SK-N-SH (cell line): Measurements from ENCODE around the gene COL25A1. TPM values are rescaled to one million over a fixed set of nuclear protein-coding genes. Genes with fewer than 3 reads are reported as not detected.

Source experiments
- CTCF ChIA-PET: fragments of 300-600, 350-600 bp; formaldehyde crosslinking; extraction: SDS; loops from one replicate; lab custom pipeline; 2021; lab: Yijun Ruan, JAX
- POLR2A ChIA-PET: fragments of 350-600 bp; sonication (Branson Sonifier 250); formaldehyde crosslinking; extraction: SDS; loops from one replicate; lab custom pipeline; 2020; ENCODE audit warnings: antibody characterized with exemption, inconsistent platforms; lab: Yijun Ruan, JAX
- DNase-seq: peaks from one replicate; pipeline ENCODE4 v3.0.0; 2012
- H2AFZ ChIP-seq: fragments of 200-600 bp; sonication (generic); 2 replicates; pipeline ENCODE4 v1.8.1; 2016; ENCODE audit warnings: antibody characterized with exemption, mild to moderate bottlenecking, low read depth
- H3F3A ChIP-seq: fragments of 200-600 bp; sonication (generic); replicated peaks from 2 replicates; pipeline ENCODE3; 2016; ENCODE audit warnings: antibody characterized with exemption, mild to moderate bottlenecking; ENCODE audit not compliant: insufficient read depth
- H3K27ac ChIP-seq, 2 experiments: fragments of 200-500 bp in 1 of 2; fragments of 200-600 bp in 1 of 2; sonication (Bioruptor generic) in 1 of 2; sonication (generic), shearing (Covaris generic) in 1 of 2; 2 replicates each; pipeline versions ENCODE4 v1.5.1 to v1.6.1; 2014 to 2016; ENCODE audit warnings: low read depth in 2 of 2, inconsistent platforms in 1 of 2, low read length in 1 of 2, mild to moderate bottlenecking in 1 of 2, mixed read lengths in 1 of 2
- H3K27me3 ChIP-seq: fragments of 200-600 bp; sonication (generic), shearing (Covaris generic); 2 replicates; pipeline ENCODE4 v1.6.1; 2016; ENCODE audit warnings: mixed run types; ENCODE audit not compliant: insufficient read depth
- H3K36me3 ChIP-seq, 2 experiments: fragments of 200-500 bp in 1 of 2; fragments of 200-600 bp in 1 of 2; sonication (Bioruptor generic) in 1 of 2; sonication (generic) in 1 of 2; replicated peaks in 1 of 2; 2 replicates each; pipeline versions ENCODE3 to v1.5.1; 2014 to 2016; ENCODE audit warnings: low read length in 1 of 2, mild to moderate bottlenecking in 1 of 2; ENCODE audit not compliant: insufficient read depth in 2 of 2, control insufficient read depth in 1 of 2
- H3K4me1 ChIP-seq, 2 experiments: fragments of 200-500 bp in 1 of 2; fragments of 200-600 bp in 1 of 2; sonication (Bioruptor generic) in 1 of 2; sonication (generic), shearing (Covaris generic) in 1 of 2; 2 replicates each; pipeline versions ENCODE4 v1.5.1 to v1.6.1; 2014 to 2016; ENCODE audit warnings: low read depth in 1 of 2, low read length in 1 of 2, mixed run types in 1 of 2; ENCODE audit not compliant: insufficient read depth in 2 of 2, control insufficient read depth in 1 of 2
- H3K4me2 ChIP-seq: fragments of 200-600 bp; sonication (generic), shearing (Covaris generic); 2 replicates; pipeline ENCODE4 v1.6.1; 2017; ENCODE audit warnings: mixed run types
- H3K4me3 ChIP-seq, 2 experiments: fragments of 200-500 bp in 1 of 2; fragments of 200-600 bp in 1 of 2; sonication (Bioruptor generic) in 1 of 2; sonication (generic), shearing (Covaris generic) in 1 of 2; 2 replicates each; pipeline versions ENCODE4 v1.5.1 to v1.8.1; 2014 to 2016; ENCODE audit warnings: low read depth in 2 of 2, inconsistent platforms in 1 of 2, low read length in 1 of 2, mild to moderate bottlenecking in 1 of 2, mixed read lengths in 1 of 2, moderate library complexity in 1 of 2
- H3K79me2 ChIP-seq: fragments of 200-600 bp; sonication (generic); 2 replicates; pipeline ENCODE4 v1.8.1; 2017; ENCODE audit warnings: mild to moderate bottlenecking; ENCODE audit not compliant: insufficient read depth
- H3K9ac ChIP-seq: fragments of 200-600 bp; sonication (generic); 2 replicates; pipeline ENCODE4 v1.6.1; 2017; ENCODE audit warnings: mixed run types
- H3K9me2 ChIP-seq: fragments of 200-600 bp; sonication (generic); 2 replicates; pipeline ENCODE4 v1.6.1; 2017; ENCODE audit warnings: mixed run types
- H3K9me3 ChIP-seq: fragments of 200-600 bp; sonication (generic); 2 replicates; pipeline ENCODE4 v1.6.1; 2017; ENCODE audit warnings: mixed run types, mild to moderate bottlenecking, moderate library complexity
- H4K20me1 ChIP-seq: fragments of 200-600 bp; sonication (generic); 2 replicates; pipeline ENCODE4 v1.6.1; 2017; ENCODE audit warnings: mild to moderate bottlenecking, mixed run types; ENCODE audit not compliant: insufficient read depth
- EP300 ChIP-seq, 2 experiments: IDR thresholded peaks; 2 replicates each; pipeline versions ENCODE4 v1.4.0 to v1.6.1; 2012; ENCODE audit warnings: borderline replicate concordance in 1 of 2, low read depth in 1 of 2, low read length in 1 of 2
- FOSL2 ChIP-seq: IDR thresholded peaks from 2 replicates; pipeline ENCODE4 v1.4.0; 2012; ENCODE audit warnings: low read depth, mild to moderate bottlenecking, moderate library complexity, borderline replicate concordance
- FOXJ3 ChIP-seq: sonication (generic); formaldehyde crosslinking; IDR thresholded peaks from 2 replicates; pipeline ENCODE4 v1.5.1; 2020; ENCODE audit warnings: mild to moderate bottlenecking, missing genetic modification reagents
- FOXM1 ChIP-seq: IDR thresholded peaks from 2 replicates; pipeline ENCODE4 v1.4.0; 2012; ENCODE audit warnings: low read depth, mild to moderate bottlenecking
- GATA2 ChIP-seq: sonication (generic); formaldehyde crosslinking; IDR thresholded peaks from 2 replicates; pipeline ENCODE4 v1.5.0; 2020; ENCODE audit warnings: mild to moderate bottlenecking, missing genetic modification reagents
- IRF3 ChIP-seq: fragments of 150-350 bp; IDR thresholded peaks from 2 replicates; pipeline ENCODE4 v1.6.1; 2016; ENCODE audit warnings: mild to moderate bottlenecking, low read depth, low read length
- JUND ChIP-seq: IDR thresholded peaks from 2 replicates; pipeline ENCODE4 v1.4.0; 2012
- PBX3 ChIP-seq: IDR thresholded peaks from 2 replicates; pipeline ENCODE4; 2012
- POLR2AphosphoS5 ChIP-seq: IDR thresholded peaks from 2 replicates; pipeline ENCODE4 v1.6.1; 2012; ENCODE audit warnings: low read depth, low read length
- RCOR1 ChIP-seq: fragments of 150-350 bp; IDR thresholded peaks from 2 replicates; pipeline ENCODE4 v1.6.1; 2017; ENCODE audit warnings: antibody characterized with exemption, low read length
- RXRA ChIP-seq: IDR thresholded peaks from 2 replicates; pipeline ENCODE4 v1.4.0; 2012; ENCODE audit warnings: low read depth, mild to moderate bottlenecking, borderline replicate concordance
- SMC3 ChIP-seq: IDR thresholded peaks from 2 replicates; pipeline ENCODE4 v1.6.1; 2012; ENCODE audit warnings: low read depth, low read length, improper control_type of control experiment
- TEAD4 ChIP-seq: IDR thresholded peaks from 2 replicates; pipeline ENCODE4 v1.4.0; 2012; ENCODE audit warnings: mild to moderate bottlenecking, borderline replicate concordance; ENCODE audit not compliant: insufficient read depth
- USF2 ChIP-seq: fragments of 150-350 bp; IDR thresholded peaks from 2 replicates; pipeline ENCODE4 v1.6.1; 2017; ENCODE audit warnings: antibody characterized with exemption, low read length, low read depth, borderline replicate concordance
- YY1 ChIP-seq: IDR thresholded peaks from 2 replicates; pipeline ENCODE4 v1.4.0; 2012; ENCODE audit warnings: low read depth, mild to moderate bottlenecking
- WGBS: methylation state at CpG from one replicate; pipeline ENCODE4 v1.1.6; 2017; ENCODE audit warnings: low lambda C conversion rate; 5-methylcytosine and 5-hydroxymethylcytosine counted together
- polyA plus RNA-seq, 3 experiments: library from polyadenylated mRNA; depleted of rRNA; stranded (reverse); fragments of >200 nt; gene quantifications; 2 replicates each; pipeline ENCODE4 v1.2.3, GENCODE V29; 2012
- TF ChIP-seq, protein P1 (sequence below): IDR thresholded peaks from 2 replicates; pipeline ENCODE4 v1.6.1; 2012; ENCODE audit warnings: mild to moderate bottlenecking, low read depth, low read length, moderate library complexity

Gene COL25A1
- polyA plus RNA-seq, 1 of the 3 experiments (the other 2 are of a cell fraction), result not detected

DNA sequence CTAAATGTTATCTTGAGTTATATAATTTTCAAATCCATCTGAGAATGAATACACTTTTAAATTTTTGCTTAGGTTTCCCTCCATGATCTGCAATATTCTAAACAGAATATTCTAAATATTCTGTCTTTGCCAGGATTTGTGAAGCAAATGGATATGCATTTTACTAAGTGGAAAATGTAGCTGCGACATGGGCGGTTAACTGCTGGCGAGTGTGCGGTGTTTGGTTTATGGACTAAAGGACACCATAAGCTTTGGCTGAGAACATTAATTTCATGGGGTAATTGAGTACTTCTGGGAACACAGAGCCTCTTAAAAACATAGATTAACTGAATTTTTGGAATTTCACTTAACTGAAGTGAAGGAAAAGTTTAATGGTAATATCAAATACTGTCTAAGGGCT lies 385.8 kb downstream of the COL25A1 start:
- Histone ChIP-seq H3K4me1 (no peaks in the 10 kb centered on the region), H4K20me1 (no peaks in the 10 kb centered on the region), H3K9me2 (no peaks in the 10 kb centered on the region), H3K79me2 (no peaks in the 10 kb centered on the region), H3K27me3 (peaks cover 36% of the 10 kb centered on the region; the same call in 1 of the 2 replicates), H3F3A (no peaks in the 10 kb centered on the region), H3K9ac (no peak overlapping the region), H3K36me3 (no peaks in the 10 kb centered on the region), H2AFZ (no peak overlapping the region), H3K4me2 (no peak overlapping the region), H3K9me3 (no peaks in the 10 kb centered on the region), H3K27ac (no peak overlapping the region), H3K4me3 (no peak overlapping the region)
- no peak for TF ChIP-seq PBX3
- TF ChIP-seq EP300 (IDR thresholded peaks at IDR 0.05; ENCODE audit: borderline replicate concordance in 1 of 2, low read depth in 1 of 2, low read length in 1 of 2), result no peak
- no peak for TF ChIP-seq TEAD4
- no peak for TF ChIP-seq FOXM1
- no peak for TF ChIP-seq POLR2AphosphoS5
- no peak for TF ChIP-seq RCOR1
- no peak for TF ChIP-seq JUND
- no peak for TF ChIP-seq IRF3
- TF ChIP-seq SMC3, result no peak
- no peak for TF ChIP-seq FOSL2
- TF ChIP-seq RXRA, result no peak
- no peak for TF ChIP-seq FOXJ3 (CRISPR knock-in tag)
- TF ChIP-seq, protein P1, sequence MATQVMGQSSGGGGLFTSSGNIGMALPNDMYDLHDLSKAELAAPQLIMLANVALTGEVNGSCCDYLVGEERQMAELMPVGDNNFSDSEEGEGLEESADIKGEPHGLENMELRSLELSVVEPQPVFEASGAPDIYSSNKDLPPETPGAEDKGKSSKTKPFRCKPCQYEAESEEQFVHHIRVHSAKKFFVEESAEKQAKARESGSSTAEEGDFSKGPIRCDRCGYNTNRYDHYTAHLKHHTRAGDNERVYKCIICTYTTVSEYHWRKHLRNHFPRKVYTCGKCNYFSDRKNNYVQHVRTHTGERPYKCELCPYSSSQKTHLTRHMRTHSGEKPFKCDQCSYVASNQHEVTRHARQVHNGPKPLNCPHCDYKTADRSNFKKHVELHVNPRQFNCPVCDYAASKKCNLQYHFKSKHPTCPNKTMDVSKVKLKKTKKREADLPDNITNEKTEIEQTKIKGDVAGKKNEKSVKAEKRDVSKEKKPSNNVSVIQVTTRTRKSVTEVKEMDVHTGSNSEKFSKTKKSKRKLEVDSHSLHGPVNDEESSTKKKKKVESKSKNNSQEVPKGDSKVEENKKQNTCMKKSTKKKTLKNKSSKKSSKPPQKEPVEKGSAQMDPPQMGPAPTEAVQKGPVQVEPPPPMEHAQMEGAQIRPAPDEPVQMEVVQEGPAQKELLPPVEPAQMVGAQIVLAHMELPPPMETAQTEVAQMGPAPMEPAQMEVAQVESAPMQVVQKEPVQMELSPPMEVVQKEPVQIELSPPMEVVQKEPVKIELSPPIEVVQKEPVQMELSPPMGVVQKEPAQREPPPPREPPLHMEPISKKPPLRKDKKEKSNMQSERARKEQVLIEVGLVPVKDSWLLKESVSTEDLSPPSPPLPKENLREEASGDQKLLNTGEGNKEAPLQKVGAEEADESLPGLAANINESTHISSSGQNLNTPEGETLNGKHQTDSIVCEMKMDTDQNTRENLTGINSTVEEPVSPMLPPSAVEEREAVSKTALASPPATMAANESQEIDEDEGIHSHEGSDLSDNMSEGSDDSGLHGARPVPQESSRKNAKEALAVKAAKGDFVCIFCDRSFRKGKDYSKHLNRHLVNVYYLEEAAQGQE, result no peak
- TF ChIP-seq YY1, result no peak
- no peak for TF ChIP-seq GATA2 (CRISPR knock-in tag)
- no peak for TF ChIP-seq USF2
- CTCF ChIA-PET, result no interaction called here
- 68% methylated on average over 4 of the region's 4 CpGs for WGBS
- POLR2A ChIA-PET, result no interaction called here
- DNase-seq, result no peak
